HEK293T (cell line): ENCODE measurements around the gene AAK1.

Experiments
- BHLHE40 ChIP-seq: fragments of 450-650 bp; IDR thresholded peaks from 2 replicates; pipeline ENCODE4 v1.6.1; 2016; ENCODE audit warnings: mild to moderate bottlenecking, moderate library complexity, borderline replicate concordance
- HDGF ChIP-seq: fragments of 450-650 bp; IDR thresholded peaks from 2 replicates; pipeline ENCODE4 v1.6.1; 2017; ENCODE audit warnings: antibody characterized with exemption, borderline replicate concordance

- TF ChIP-seq HDGF (no peak), BHLHE40 (no peak)
Measured at GRCh38 chr2:69676146-69676545, 32.6 kb upstream of the AAK1 start.
